Epithelial cell of proximal tubule (primary cell): ENCODE results near the gene CRACR2B. TPM values are rescaled to one million over a fixed set of nuclear protein-coding genes. Genes with fewer than 3 reads are reported as not detected.

ENCODE experiments used
- DNase-seq: peaks from one replicate; pipeline ENCODE4 v3.0.0-alpha.2; 2011; ENCODE audit warnings: low read depth
- H3K4me3 ChIP-seq: 2 replicates; pipeline ENCODE4 v1.5.1; 2011; ENCODE audit warnings: low read depth, mild to moderate bottlenecking, low read length
- total RNA-seq: library from RNA; depleted of rRNA; stranded (reverse); fragments of >200 nt; gene quantifications from 2 replicates; pipeline ENCODE4 v1.2.3, GENCODE V29; 2015
- TF ChIP-seq, protein P1 (sequence below): conservative IDR thresholded peaks from 2 replicates; pipeline ENCODE4 v1.5.1; 2012; ENCODE audit warnings: low read depth, mild to moderate bottlenecking, low read length

CRACR2B gene
- total RNA-seq = 21.0 and 55.7 TPM in 2 replicates

DNA sequence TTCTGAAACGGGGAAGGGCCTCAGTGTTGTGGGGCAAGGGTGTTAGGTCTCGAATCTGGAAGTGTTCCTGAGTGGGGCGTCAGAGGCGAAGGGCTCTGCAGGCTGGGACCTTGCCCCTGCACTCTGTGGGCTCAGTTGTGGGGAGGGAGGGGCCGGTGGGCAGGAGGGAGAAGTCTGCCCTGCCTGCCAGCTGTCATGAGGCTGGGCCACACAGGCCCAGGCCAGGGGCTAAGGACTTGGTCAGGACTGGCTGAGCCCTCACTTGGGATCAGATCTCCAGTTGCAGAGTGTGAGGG, at the start of gene CRACR2B:
Gene CRACR2B (plus strand): TSS at position 23 of the 296 bp plus-strand sequence. CDS start 689 bp downstream, outside the sequence.
- peak within 1 kb of the TSS; percentile 48 for H3K4me3 ChIP-seq
- no peak for DNase-seq
- TF ChIP-seq, protein P1, sequence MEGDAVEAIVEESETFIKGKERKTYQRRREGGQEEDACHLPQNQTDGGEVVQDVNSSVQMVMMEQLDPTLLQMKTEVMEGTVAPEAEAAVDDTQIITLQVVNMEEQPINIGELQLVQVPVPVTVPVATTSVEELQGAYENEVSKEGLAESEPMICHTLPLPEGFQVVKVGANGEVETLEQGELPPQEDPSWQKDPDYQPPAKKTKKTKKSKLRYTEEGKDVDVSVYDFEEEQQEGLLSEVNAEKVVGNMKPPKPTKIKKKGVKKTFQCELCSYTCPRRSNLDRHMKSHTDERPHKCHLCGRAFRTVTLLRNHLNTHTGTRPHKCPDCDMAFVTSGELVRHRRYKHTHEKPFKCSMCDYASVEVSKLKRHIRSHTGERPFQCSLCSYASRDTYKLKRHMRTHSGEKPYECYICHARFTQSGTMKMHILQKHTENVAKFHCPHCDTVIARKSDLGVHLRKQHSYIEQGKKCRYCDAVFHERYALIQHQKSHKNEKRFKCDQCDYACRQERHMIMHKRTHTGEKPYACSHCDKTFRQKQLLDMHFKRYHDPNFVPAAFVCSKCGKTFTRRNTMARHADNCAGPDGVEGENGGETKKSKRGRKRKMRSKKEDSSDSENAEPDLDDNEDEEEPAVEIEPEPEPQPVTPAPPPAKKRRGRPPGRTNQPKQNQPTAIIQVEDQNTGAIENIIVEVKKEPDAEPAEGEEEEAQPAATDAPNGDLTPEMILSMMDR = no peak

DNA sequence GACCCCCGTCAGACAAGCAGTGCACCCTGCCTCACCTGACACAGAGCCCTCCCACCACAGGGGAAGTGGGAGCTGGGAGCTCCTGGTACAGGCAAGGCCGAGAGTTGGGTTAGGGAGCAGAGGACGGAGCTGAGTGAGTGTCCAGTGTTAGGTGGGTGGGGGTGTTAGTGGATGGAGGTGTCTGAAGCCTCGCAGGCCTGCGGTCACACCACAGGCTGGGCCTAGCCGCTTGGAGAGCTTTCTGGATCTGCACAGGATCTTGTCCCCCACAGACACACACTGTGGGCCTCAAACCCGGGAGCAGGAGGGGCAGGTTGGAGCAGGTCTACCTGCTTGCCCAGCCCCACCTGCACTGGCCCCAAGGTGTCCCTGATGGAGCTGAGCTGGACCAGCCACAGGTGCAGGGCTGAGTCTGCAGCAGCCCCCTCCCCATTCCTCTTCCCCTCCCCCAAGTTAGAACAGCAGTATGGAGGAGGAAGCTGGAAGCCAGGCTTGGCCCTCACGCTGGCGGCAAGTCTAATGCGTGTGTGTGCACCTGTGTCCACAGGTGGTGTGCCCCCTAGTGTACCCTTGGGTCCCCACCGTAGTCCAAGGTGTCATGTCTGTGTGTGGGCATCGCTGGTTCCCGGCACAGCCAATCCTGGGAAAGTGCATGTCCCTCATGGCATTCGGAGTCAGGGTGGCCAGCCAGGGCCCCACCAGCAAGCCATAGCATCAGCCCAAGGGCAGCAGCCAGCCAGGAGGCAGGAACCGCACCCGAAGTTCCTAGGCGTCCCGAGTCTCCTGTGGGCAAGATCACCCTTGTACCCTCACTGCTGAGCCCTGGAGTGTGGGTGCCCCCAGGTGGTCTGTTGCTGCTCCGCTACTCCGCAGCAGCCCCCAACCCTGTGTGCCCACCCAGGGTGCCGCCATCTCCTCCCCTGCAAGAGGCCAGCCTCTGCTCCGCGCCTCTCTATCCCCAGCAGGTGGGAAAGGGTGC, 48.5 kb upstream of the CRACR2B start:
- DNase-seq = no peak
- no peak overlapping the region for H3K4me3 ChIP-seq
- TF ChIP-seq, protein P1 = no peak

GRCh38 chr11:779955-780532, 47.7 kb upstream of the CRACR2B start:
- no peak overlapping the region for H3K4me3 ChIP-seq
- DNase-seq = no peak

DNA sequence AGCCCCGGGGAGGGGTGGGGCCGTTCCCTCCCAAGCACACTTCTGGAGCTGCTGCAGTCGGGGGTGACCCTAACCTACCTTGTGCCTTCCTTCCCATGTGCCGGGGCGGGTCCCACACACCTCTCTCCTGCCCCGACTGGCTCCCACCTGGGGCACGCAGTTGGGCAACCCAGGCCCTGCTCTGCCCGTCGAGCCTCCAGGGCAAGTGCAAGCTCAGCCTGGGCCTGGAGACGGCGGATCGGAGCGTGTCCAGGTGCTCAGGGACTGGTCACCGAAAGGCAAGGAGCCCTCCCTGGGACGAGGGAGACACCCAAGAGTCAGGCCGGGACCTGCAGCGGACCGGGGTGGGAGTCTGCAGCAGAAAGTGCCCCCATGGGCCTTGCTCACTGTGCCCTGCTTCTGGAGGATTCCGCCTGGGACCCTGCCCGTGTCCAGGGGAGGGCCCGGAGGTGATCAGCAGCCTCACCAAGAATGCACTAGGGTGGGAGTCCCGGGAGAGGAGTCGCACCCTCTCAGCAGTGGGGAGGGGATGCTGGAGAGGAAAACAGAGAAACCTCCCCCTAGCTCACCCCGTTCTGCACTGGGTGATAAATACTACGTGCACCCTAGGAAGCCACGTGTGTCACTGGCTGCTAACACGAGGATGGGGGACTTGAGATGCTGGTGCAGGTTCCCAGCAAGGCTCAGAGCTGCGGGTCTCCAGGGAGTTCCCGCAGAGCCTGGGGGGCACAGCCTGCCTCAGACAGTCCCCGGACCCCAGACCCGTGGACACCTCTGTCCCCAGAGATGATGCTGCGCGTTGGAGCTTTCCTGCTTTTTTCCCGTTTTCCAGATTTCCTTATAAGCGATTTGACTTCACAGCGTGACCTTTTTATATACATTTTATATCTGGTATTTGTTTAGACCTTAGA, 45.2 kb upstream of the CRACR2B start:
- DNase-seq = no peak
- H3K4me3 ChIP-seq = no peak overlapping the region
- TF ChIP-seq, protein P1 = no peak

More at GRCh38 chr11:779955-780532, 47.7 kb upstream of the CRACR2B start:
- TF ChIP-seq, protein P1 = no peak

GRCh38 chr11:783581-784015, 44.1 kb upstream of the CRACR2B start:
- TF ChIP-seq, protein P1 = peak; percentile 52
- no peak overlapping the region for H3K4me3 ChIP-seq
- no peak for DNase-seq

DNA sequence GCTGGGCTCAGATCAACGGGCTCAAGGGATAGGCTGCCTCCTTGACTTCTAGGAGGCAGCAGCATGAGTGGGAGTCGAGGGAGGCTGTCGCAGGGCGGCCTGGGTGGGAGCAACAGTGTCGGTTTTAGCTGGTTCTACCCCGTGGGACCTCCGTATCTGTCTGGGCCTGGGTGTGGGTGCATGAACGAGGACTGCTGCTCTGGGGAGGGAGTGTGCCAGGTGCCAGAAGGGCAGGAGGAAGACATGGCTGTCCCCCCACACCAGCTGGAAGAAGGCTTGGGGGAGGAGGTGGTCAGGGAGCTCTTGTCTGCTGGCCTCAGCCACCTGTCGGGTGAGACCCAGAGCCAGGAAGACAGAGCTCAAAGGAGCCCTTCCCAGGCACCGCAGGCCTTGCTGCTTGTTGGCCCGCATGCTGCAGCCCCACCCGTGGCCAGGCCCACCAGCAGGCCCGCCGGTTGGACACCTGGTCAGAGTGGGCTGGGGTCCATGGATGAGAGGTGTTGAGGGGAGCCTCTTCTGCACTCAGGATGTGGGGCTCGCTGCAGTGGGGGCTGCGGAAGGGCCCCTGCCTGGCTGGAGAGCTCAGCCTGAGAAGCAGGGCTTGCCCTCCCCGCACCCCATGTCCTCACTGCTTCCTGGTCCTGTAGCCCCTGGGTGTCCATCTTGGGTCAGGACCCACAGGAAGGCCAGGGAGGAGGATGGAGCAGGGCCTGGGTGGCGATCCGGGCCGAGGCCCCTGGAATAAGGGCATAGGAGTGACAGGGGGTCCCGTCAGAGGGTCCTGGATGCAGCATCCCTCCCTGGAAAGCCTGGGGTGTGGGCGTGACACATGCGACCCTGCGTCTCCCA, 41.3 kb upstream of the CRACR2B start:
- TF ChIP-seq, protein P1 = no peak
- H3K4me3 ChIP-seq = no peak overlapping the region
- DNase-seq = no peak
